ENCODE results near the gene THBS2. TPM values are rescaled to one million over a fixed set of nuclear protein-coding genes. Genes with fewer than 3 reads are reported as not detected.
A peak's percentile ranks its signal among the peaks of the same experiment; 100 is the strongest.

THBS2 gene
- total RNA-seq, 1 donor = 519 TPM

DNA sequence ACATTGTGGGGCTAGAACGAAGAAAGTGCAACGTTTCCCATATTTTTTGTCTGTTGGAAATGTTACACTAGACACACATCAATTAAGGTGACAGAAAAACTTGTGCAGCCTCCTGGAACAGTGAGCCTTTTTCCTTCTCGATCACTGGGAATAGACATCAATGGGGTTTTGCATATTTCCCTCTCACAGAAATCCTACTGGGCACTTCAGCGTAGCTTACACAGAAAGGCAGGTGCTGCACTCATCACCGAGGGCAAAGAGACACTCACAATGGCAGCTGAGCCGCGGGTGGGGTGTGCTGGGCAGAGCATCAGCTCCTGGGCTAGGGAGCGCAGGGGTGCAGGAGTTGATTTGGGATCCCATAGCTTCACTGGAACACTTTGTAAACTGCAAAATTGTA lies 64.5 kb downstream of the THBS2 start:
- H3K4me3 ChIP-seq (ENCODE audit: low read depth, low read length) = no peak overlapping the region
- TF ChIP-seq, protein P1, sequence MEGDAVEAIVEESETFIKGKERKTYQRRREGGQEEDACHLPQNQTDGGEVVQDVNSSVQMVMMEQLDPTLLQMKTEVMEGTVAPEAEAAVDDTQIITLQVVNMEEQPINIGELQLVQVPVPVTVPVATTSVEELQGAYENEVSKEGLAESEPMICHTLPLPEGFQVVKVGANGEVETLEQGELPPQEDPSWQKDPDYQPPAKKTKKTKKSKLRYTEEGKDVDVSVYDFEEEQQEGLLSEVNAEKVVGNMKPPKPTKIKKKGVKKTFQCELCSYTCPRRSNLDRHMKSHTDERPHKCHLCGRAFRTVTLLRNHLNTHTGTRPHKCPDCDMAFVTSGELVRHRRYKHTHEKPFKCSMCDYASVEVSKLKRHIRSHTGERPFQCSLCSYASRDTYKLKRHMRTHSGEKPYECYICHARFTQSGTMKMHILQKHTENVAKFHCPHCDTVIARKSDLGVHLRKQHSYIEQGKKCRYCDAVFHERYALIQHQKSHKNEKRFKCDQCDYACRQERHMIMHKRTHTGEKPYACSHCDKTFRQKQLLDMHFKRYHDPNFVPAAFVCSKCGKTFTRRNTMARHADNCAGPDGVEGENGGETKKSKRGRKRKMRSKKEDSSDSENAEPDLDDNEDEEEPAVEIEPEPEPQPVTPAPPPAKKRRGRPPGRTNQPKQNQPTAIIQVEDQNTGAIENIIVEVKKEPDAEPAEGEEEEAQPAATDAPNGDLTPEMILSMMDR (IDR thresholded peaks at IDR 0.05; ENCODE audit: insufficient read depth, low read length) = no peak
- no peak for DNase-seq (ENCODE audit: low read depth)

DNA sequence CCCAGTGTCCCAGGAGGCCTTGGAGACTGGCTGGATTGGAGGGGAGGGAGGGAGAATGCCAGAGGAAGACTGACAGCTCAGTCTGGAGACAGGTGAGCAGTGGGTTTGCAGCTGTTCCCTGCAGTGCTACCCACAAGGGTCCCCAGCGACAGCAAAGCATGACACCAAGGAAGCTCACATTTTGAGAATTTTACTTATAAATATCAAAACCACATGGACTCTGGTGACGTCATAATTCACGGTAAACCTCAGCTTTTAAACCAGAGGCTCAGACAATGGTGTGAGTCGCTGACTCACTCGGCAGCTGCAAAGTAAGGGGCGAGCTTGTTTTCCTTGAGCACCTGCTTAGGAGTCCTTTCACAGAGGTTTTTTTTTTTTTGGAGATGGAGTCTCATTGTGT lies 65.2 kb downstream of the THBS2 start:
- DNase-seq (ENCODE audit: low read depth) = peak; percentile 94
- H3K4me3 ChIP-seq (ENCODE audit: low read depth, low read length) = no peak overlapping the region
- TF ChIP-seq, protein P1 (IDR thresholded peaks at IDR 0.05; ENCODE audit: insufficient read depth, low read length) = no peak

DNA sequence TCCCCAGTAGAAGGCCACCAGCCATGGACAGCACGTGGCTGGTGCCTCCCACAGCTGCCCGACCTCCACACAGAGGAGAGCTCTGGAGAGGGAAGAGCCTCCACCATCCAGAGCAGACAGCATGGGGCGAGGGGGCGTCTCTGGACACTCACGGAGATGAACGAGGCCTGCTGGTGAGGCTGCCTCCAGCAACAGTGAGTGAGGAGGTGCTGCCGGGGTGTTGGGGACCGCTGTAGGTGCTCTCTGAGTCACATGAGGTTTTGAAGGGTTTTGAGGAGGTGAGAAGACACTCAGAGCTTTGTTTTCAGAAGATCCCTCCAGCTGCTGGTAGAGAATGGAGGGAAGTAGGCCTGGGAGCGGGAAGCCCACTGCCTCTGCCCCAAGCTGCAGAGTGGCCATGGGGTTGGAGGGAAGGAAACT lies 65.6 kb downstream of the THBS2 start:
- DNase-seq (ENCODE audit: low read depth) = no peak
- no peak overlapping the region for H3K4me3 ChIP-seq (ENCODE audit: low read depth, low read length)
- TF ChIP-seq, protein P1 (IDR thresholded peaks at IDR 0.05; ENCODE audit: insufficient read depth, low read length) = no peak

DNA sequence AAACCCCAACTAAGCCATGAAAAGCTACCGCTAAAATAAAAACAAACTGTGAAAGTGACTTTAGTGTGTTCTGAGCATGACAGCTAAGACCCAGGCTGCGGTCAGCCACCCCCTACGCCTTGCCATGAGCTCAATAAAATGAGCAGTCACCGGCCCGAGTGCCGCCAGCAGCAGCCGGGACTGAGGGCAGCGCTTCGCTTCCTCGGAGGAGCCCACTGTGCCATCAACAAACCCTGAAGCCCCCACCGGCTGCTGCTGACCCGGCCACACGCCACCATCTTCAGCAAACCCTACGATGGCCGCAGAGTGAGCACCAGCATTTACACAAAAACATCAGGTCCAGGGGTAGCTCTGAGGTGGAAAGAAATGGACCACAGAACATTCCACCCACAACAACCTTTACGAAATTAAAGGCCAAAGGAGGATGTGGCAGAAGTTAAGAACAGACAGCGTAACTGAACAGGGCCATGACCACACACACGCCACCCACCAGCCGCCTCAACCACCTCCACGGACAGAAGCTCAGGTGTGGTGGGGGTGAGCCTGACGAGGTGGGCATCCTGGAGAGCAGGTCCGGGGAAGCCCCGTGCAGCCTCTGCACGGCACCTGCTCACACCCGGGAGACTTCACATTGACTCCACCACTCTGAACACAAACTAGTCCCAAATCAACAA lies 67.0 kb downstream of the THBS2 start:
- DNase-seq (ENCODE audit: low read depth) = no peak
- H3K4me3 ChIP-seq (ENCODE audit: low read depth, low read length) = no peak overlapping the region
- TF ChIP-seq, protein P1 (IDR thresholded peaks at IDR 0.05; ENCODE audit: insufficient read depth, low read length) = no peak

DNA sequence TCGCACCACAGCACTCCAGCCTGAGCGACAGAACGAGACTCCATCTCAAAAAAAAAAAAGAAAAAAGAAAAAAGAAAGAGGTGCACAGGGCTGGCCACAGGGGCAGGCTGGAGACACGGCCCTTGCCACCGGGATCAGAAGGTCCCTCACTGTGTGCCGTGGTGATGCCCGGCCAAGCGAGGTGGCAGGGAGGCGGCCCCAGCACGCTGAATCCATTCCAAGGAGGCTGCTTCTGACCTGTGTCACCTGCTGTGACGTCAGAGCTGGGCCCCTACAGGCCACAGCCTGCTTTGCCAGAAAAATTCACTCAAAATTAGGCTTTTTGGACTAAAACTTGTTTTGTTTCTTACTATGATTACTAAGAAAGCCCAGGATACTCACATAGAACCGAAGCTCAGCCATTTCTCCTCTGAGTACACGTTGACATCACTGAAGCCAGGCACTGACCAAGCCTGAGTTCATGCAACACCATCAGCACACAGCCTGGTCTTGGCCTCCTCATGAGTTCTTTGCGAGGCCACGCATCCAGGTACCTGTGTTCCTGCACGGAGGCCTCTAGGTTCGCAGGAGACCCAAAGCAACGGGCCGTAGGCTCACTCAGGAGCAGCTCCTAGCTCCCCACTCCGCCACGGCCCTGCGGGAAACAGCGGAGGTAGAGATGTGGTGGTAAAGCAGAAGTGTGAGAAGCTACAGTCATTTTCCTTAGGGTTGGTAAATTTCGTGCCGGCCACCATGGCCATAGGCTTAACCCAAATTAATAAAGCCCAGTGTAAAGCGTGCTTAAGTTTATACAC lies 67.8 kb downstream of the THBS2 start:
- DNase-seq (ENCODE audit: low read depth) = no peak
- H3K4me3 ChIP-seq (ENCODE audit: low read depth, low read length) = no peak overlapping the region
- TF ChIP-seq, protein P1 (IDR thresholded peaks at IDR 0.05; ENCODE audit: insufficient read depth, low read length) = no peak

DNA sequence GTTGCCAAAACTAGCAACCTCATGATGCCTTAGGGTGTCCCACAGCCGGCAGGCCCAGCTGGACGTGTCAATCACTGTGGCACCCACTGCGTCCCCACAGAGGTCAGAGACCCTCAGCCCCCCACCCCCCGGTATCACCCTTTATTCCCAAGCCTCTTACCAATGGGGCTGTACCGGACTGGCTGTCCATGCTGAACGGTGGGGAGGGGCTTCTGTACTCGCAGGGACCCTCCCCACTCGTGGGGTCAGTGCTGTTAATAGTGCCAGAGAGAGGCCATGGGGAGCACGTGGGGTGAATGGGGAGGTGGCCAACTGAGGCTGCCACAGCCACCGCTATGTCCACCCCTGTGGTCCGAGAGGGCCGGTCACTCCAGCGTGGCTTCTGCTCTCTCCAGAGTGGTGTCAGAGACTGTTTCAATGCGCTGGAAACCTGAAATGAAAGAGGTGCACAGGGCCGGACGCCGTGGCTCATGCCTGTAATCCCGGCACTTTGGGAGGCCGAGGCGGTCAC lies 68.6 kb downstream of the THBS2 start:
- TF ChIP-seq, protein P1 (IDR thresholded peaks at IDR 0.05; ENCODE audit: insufficient read depth, low read length) = no peak
- no peak for DNase-seq (ENCODE audit: low read depth)

More for the DNA sequence above, 68.6 kb downstream of the THBS2 start:
- no peak overlapping the region for H3K4me3 ChIP-seq (ENCODE audit: low read depth, low read length)
